ENCODE measurements around the gene CLDN3. TPM values are rescaled to one million over a fixed set of nuclear protein-coding genes. Genes with fewer than 3 reads are reported as not detected.

The CLDN3 gene
- total and polyA plus RNA-seq, 9 donors = 0.30 to 253 (median 7.8) TPM; not detected in 3

- Histone ChIP-seq H3K27me3 (no peaks in the 10 kb centered on the region), H3K4me1 (ENCODE audit: insufficient read depth) (peaks cover 6% of the 10 kb centered on the region), H3K36me3 (no peaks in the 10 kb centered on the region), H3K27ac (peak within 1 kb of the TSS; percentile 76 to 93), H3K9me3 (no peaks in the 10 kb centered on the region), H3K4me3 (peak within 1 kb of the TSS; percentile 56)
- 0 to 1% (median 1%) methylated on average over 82 to 84 of the region's 84 CpGs for WGBS, 3 donors
- intact Hi-C loops (cut with DNase I) = loop anchor here in 2 of 4 donors (10.0 kb wide), 2 partner anchors 106 to 116 kb away; partner anchors contain the start of gene METTL27 (in 1 of the 2)
- DNase-seq = peak; percentile 97 to 100 (median 99)
- TF ChIP-seq CTCF (IDR thresholded peaks at IDR 0.05) = peak in 1 of 3 donors; percentile 8
- peak; percentile 97 for TF ChIP-seq POLR2A (IDR thresholded peaks at IDR 0.05)
- peak; percentile 26 for TF ChIP-seq EP300 (IDR thresholded peaks at IDR 0.05)
Observed at GRCh38 chr7:73738612-73739386, 31.3 kb downstream of the CLDN3 start, which contains the start of gene ABHD11. Gene ABHD11, minus strand, starts transcription at chr7:73738802. Its CDS starts 32 bp downstream, at chr7:73738770.

- H3K36me3 ChIP-seq = no peaks in the 10 kb centered on the region
- peaks cover 6% of the 10 kb centered on the region for H3K4me1 ChIP-seq (ENCODE audit: insufficient read depth)
- intact Hi-C loops (cut with DNase I) = loop anchor here in 2 of 4 donors (10.0 kb wide), 2 partner anchors 107 to 117 kb away; partner anchors contain the start of gene METTL27 (in 1 of the 2)
- peak overlapping the region; percentile 56 for H3K4me3 ChIP-seq
- no peak for TF ChIP-seq POLR2A (IDR thresholded peaks at IDR 0.05)
- no peak for TF ChIP-seq CTCF (IDR thresholded peaks at IDR 0.05)
- TF ChIP-seq EP300 (IDR thresholded peaks at IDR 0.05) = no peak
- H3K27ac ChIP-seq = peak overlapping the region; percentile 60 to 68
- WGBS, 3 donors = 0 to 1% (median 1%) methylated on average over 24 of the region's 24 CpGs
- DNase-seq = peak in 4 of 5 donors; percentile 57 to 74 (median 68)
- no peaks in the 10 kb centered on the region for H3K27me3 ChIP-seq
- H3K9me3 ChIP-seq = no peaks in the 10 kb centered on the region
Observed at GRCh38 chr7:73738220-73738611, 31.9 kb downstream of the CLDN3 start.

DNA sequence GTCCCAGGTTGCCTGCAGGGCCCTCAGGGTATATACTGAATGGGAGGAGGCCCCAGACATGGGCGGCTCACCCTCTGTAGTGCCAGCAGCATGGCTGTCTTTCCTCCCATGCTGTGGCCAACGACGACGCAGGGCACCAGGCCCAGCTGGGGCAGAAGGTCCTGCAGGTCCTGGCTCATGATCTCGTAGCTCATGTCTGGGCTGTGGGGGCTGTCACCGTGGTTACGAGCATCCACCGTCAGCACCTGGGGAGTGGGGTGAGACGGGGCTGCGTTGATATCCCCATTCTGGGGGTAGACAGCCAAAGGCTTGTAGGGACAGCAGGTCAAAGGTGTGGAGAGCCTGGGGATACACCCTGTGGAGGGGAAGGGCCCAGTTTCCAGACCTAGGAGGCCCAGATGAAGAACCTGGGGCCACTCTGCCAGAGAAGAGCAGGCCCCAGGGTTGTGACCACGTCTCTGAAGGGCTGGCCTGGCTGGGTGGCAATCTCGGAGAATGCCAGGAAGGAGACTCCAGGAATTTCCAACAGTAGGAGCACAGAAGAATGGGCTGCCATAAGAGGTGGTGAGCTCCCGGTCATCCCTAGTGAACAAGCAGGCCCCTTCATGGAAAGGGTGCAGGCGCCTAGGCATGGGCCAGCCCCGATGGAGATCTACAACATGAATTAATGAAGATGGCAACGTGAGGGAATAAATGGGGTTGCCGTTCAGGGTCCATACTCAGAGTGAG, 32.4 kb downstream of the CLDN3 start:
- H3K4me3 ChIP-seq = peak overlapping the region; percentile 56
- H3K9me3 ChIP-seq = no peaks in the 10 kb centered on the region
- DNase-seq = peak in 4 of 5 donors; percentile 28 to 55 (median 50)
- intact Hi-C loops (cut with DNase I) = loop anchor here in 2 of 4 donors (10.0 kb wide), 2 partner anchors 107 to 117 kb away; partner anchors contain the start of gene METTL27 (in 1 of the 2)
- H3K27me3 ChIP-seq = no peaks in the 10 kb centered on the region
- WGBS, 3 donors = 72 to 76% (median 75%) methylated on average over 17 of the region's 17 CpGs
- peaks cover 6% of the 10 kb centered on the region for H3K4me1 ChIP-seq (ENCODE audit: insufficient read depth)
- no peak for TF ChIP-seq POLR2A (IDR thresholded peaks at IDR 0.05)
- TF ChIP-seq CTCF (IDR thresholded peaks at IDR 0.05) = no peak
- TF ChIP-seq EP300 (IDR thresholded peaks at IDR 0.05) = no peak
- H3K27ac ChIP-seq = no peak overlapping the region
- no peaks in the 10 kb centered on the region for H3K36me3 ChIP-seq

- Histone ChIP-seq H3K4me1 (ENCODE audit: insufficient read depth) (peaks cover 6% of the 10 kb centered on the region), H3K9me3 (no peaks in the 10 kb centered on the region), H3K27me3 (no peaks in the 10 kb centered on the region), H3K27ac (no peak overlapping the region), H3K36me3 (no peaks in the 10 kb centered on the region), H3K4me3 (no peak overlapping the region)
- intact Hi-C loops (cut with DNase I) = loop anchor here in 2 of 4 donors (10.0 kb wide), 2 partner anchors 108 to 118 kb away; partner anchors contain the start of gene METTL27 (in 1 of the 2)
- DNase-seq = peak in 1 of 5 donors; percentile 30
- WGBS, 3 donors = 92 to 94% (median 92%) methylated on average over 14 of the region's 14 CpGs
- TF ChIP-seq POLR2A (IDR thresholded peaks at IDR 0.05) (no peak), EP300 (IDR thresholded peaks at IDR 0.05) (no peak), CTCF (IDR thresholded peaks at IDR 0.05) (no peak)
Observed at GRCh38 chr7:73736885-73737284, 33.2 kb downstream of the CLDN3 start.

Measured in ovary (tissue), 9 donors.